Measurements from ENCODE around the gene HRC.
"Not testable (repeated sequence)": the region's sequence is repeated elsewhere in the genome, so short reads cannot be mapped to it uniquely, and the experiment has no call there.

HRC gene

GRCh38 chr19:49193822-49194394 is 38.7 kb upstream of the HRC start:
- H3K4me3 ChIP-seq (replicated peaks in 1 of 2; ENCODE audit: low read depth in 2 of 2, low read length in 2 of 2): no peak overlapping the region
- TF ChIP-seq CTCF (IDR thresholded peaks at IDR 0.05; ENCODE audit: low read depth, low read length): no peak
- DNase-seq (ENCODE audit: low read depth in 2 of 2): no peak

GRCh38 chr19:49190781-49191180 is 35.6 kb upstream of the HRC start:
- no peak for TF ChIP-seq CTCF (IDR thresholded peaks at IDR 0.05; ENCODE audit: low read depth, low read length)
- no peak overlapping the region for H3K4me3 ChIP-seq (replicated peaks in 1 of 2; ENCODE audit: low read depth in 2 of 2, low read length in 2 of 2)
- DNase-seq (ENCODE audit: low read depth in 2 of 2): no peak

- no peak overlapping the region for H3K4me3 ChIP-seq (replicated peaks in 1 of 2; ENCODE audit: low read depth in 2 of 2, low read length in 2 of 2)
- no peak for TF ChIP-seq CTCF (IDR thresholded peaks at IDR 0.05; ENCODE audit: low read depth, low read length)
- no peak for DNase-seq (ENCODE audit: low read depth in 2 of 2)
Measured at GRCh38 chr19:49189259-49189658, 34.1 kb upstream of the HRC start.

GRCh38 chr19:49188626-49189200 is 33.5 kb upstream of the HRC start:
- H3K4me3 ChIP-seq (replicated peaks in 1 of 2; ENCODE audit: low read depth in 2 of 2, low read length in 2 of 2): no peak overlapping the region
- no peak for DNase-seq (ENCODE audit: low read depth in 2 of 2)
- no peak for TF ChIP-seq CTCF (IDR thresholded peaks at IDR 0.05; ENCODE audit: low read depth, low read length)

GRCh38 chr19:49186108-49186507 is 30.9 kb upstream of the HRC start:
- TF ChIP-seq CTCF (IDR thresholded peaks at IDR 0.05; ENCODE audit: low read depth, low read length): no peak
- H3K4me3 ChIP-seq (replicated peaks in 1 of 2; ENCODE audit: low read depth in 2 of 2, low read length in 2 of 2): no peak overlapping the region

GRCh38 chr19:49182848-49183375 is 27.7 kb upstream of the HRC start:
- no peak for TF ChIP-seq CTCF (IDR thresholded peaks at IDR 0.05; ENCODE audit: low read depth, low read length)
- no peak for DNase-seq (ENCODE audit: low read depth in 2 of 2)
- H3K4me3 ChIP-seq (replicated peaks in 1 of 2; ENCODE audit: low read depth in 2 of 2, low read length in 2 of 2): no peak overlapping the region

More at GRCh38 chr19:49186108-49186507, 30.9 kb upstream of the HRC start:
- no peak for DNase-seq (ENCODE audit: low read depth in 2 of 2)

GRCh38 chr19:49182010-49182847 is 27.0 kb upstream of the HRC start:
- not testable (repeated sequence) for DNase-seq (ENCODE audit: low read depth in 2 of 2); H3K4me3 ChIP-seq (replicated peaks in 1 of 2; ENCODE audit: low read depth in 2 of 2, low read length in 2 of 2)
